ENCODE measurements around the gene FPR2. TPM values are rescaled to one million over a fixed set of nuclear protein-coding genes. Genes with fewer than 3 reads are reported as not detected.
"Not testable (repeated sequence)": the region's sequence is repeated elsewhere in the genome, so short reads cannot be mapped to it uniquely, and the experiment has no call there.

The FPR2 gene
- total RNA-seq, 1 experiment from 2014 or later, result not detected

DNA sequence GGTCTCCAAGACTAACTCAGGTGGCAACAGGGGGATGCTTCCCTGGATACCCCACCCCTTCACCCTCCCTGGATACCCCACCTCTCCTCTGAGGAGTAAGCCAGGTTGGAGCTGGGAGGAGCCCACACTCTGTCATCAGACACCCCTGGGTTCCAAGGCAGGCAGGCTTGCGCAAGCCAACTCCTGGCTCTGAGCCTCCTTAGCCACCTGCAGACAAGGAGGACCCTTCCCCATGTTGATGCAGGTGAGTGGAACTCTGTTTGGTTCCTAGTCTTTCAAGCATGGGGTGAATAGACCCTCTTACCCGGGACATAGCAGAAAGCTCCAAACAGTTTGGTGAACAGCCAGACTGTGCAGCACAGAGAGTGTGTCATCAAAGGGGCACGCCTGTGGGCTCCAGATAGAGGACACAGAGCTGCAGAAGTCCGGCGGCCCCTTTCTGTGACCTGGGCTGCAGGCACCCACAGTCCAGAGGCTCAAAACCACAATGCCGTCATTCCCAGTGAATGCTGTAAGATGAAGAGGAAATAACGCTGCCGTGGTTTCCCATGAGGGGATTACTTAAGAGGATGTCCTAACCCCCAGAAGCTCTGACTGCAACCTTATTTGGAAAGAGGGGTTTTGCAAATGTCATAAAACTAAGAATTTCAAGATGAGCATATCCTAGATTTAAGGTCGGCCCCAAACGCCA, 25.1 kb upstream of the FPR2 start:
- in situ Hi-C loops (cut with HindIII; ENCODE audit: low pct_unique_long_range_greater_than_20kb, low sequenced_read_pairs), result no loop called here
- no peak for DNase-seq (ENCODE audit: low read depth, low spot score)

GRCh38 chr19:51737389-51737788, 23.6 kb upstream of the FPR2 start:
- no peak for DNase-seq (ENCODE audit: low read depth, low spot score)
- in situ Hi-C loops (cut with HindIII; ENCODE audit: low pct_unique_long_range_greater_than_20kb, low sequenced_read_pairs), result no loop called here

DNA sequence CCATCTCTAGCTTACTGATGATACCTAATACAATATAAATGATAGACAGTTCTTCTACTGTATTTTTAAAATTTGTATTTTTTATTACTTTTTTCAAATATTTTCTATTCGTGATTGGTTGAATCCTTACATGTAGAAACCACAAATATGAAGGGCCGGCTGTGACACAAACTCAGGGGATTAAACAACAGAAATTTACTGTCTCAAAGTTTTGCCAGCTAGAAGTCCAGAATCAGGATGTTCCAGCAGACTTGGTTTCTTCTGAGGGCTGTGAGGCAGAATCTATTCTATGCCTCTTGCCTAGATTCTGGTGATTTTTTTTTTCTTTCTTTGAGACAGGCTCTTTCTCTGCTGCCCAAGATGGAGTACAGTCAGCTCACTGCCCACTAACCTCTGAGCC, 23.1 kb upstream of the FPR2 start:
- in situ Hi-C loops (cut with HindIII; ENCODE audit: low pct_unique_long_range_greater_than_20kb, low sequenced_read_pairs), result no loop called here

DNA sequence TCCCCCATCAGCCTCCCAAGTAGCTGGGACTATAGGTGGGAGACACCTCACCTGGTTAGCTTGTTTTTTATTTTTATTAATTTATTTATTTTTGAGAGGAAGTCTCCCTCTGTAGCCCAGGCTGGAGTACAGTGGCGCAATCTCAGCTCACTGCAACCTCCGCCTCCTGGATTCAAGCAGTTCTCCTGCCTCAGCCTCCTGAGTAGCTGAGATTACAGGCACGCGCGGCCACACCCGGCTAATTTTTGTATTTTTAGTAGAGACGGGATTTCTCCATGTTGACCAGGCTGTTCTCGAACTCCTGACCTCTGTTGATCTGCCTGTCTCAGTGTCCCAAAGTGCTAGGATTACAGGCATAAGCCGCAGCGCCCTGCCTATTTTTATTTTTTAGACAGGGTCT, 22.5 kb upstream of the FPR2 start:
- in situ Hi-C loops (cut with HindIII; ENCODE audit: low pct_unique_long_range_greater_than_20kb, low sequenced_read_pairs), result not testable (repeated sequence)

More for the DNA sequence above, 23.1 kb upstream of the FPR2 start:
- DNase-seq (ENCODE audit: low read depth, low spot score), result no peak

GRCh38 chr19:51739466-51740213, 21.3 kb upstream of the FPR2 start:
- in situ Hi-C loops (cut with HindIII; ENCODE audit: low pct_unique_long_range_greater_than_20kb, low sequenced_read_pairs), result no loop called here

More for the DNA sequence above, 22.5 kb upstream of the FPR2 start:
- not testable (repeated sequence) for DNase-seq (ENCODE audit: low read depth, low spot score)

DNA sequence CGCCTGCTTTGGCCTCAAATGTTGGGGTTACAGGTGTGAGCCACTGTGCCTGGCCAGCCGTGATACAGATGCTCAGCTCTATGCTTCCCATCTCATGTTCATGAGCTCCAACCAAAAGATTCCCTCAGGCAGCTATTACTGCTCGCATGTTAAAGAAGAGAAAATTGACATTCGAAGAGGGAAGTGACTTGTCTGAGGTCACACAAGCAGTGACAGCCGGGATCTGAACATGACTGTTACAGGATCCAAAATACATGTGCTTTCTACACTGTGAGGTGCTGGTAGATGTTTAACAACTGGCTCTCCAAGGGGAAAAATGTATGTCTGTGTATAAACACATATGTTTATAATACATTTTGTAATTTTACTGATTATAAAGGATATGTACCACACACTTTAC, 20.6 kb upstream of the FPR2 start:
- in situ Hi-C loops (cut with HindIII; ENCODE audit: low pct_unique_long_range_greater_than_20kb, low sequenced_read_pairs), result no loop called here
- no peak for DNase-seq (ENCODE audit: low read depth, low spot score)

More at GRCh38 chr19:51739466-51740213, 21.3 kb upstream of the FPR2 start:
- no peak for DNase-seq (ENCODE audit: low read depth, low spot score)

- in situ Hi-C loops (cut with HindIII; ENCODE audit: low pct_unique_long_range_greater_than_20kb, low sequenced_read_pairs), result no loop called here
- no peak for DNase-seq (ENCODE audit: low read depth, low spot score)
Measured at GRCh38 chr19:51742789-51743188, 18.2 kb upstream of the FPR2 start.

GRCh38 chr19:51743405-51743804, 17.6 kb upstream of the FPR2 start:
- DNase-seq (ENCODE audit: low read depth, low spot score), result no peak

DNA sequence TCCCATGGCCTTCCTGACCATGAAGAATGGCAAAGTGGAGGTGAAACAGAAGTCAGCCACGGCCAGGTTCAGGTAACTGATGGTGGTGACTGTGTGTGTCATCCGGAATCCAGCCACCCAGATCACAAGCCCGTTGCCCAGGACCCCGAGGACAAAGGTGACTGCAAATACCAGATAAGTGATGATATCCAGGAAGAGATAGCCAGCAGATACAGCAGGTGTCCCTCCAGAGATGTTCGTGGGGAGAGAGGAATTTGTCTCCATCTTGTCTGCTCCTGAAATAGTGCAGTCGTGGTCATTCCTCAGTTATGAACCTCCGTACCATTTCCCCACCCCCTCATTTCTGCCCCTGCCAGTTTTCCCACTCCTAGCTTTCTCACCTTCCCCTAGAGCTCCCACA, 14.2 kb upstream of the FPR2 start:
- in situ Hi-C loops (cut with HindIII; ENCODE audit: low pct_unique_long_range_greater_than_20kb, low sequenced_read_pairs), result no loop called here
- no peak for DNase-seq (ENCODE audit: low read depth, low spot score)

More at GRCh38 chr19:51743405-51743804, 17.6 kb upstream of the FPR2 start:
- in situ Hi-C loops (cut with HindIII; ENCODE audit: low pct_unique_long_range_greater_than_20kb, low sequenced_read_pairs), result no loop called here

DNA sequence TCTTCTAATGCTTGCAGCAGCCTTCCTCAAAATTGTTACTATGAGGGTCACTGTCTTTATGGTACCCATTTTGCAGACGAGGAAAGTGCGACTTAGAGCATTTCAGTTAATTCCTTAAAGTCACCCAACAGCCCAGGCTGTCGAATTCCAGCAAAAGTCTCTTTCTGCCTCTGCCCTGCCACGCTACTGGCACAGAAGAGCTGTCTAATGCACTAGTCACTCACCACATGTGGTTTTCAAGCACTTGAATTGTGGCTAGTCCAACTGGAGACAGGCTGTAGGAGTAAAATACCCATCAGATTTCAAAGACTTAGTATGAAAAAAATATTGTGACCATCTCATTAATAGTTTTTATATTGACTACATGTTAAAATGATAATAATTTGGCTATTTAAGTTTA, 11.0 kb upstream of the FPR2 start:
- in situ Hi-C loops (cut with HindIII; ENCODE audit: low pct_unique_long_range_greater_than_20kb, low sequenced_read_pairs), result no loop called here
- DNase-seq (ENCODE audit: low read depth, low spot score), result no peak

DNA sequence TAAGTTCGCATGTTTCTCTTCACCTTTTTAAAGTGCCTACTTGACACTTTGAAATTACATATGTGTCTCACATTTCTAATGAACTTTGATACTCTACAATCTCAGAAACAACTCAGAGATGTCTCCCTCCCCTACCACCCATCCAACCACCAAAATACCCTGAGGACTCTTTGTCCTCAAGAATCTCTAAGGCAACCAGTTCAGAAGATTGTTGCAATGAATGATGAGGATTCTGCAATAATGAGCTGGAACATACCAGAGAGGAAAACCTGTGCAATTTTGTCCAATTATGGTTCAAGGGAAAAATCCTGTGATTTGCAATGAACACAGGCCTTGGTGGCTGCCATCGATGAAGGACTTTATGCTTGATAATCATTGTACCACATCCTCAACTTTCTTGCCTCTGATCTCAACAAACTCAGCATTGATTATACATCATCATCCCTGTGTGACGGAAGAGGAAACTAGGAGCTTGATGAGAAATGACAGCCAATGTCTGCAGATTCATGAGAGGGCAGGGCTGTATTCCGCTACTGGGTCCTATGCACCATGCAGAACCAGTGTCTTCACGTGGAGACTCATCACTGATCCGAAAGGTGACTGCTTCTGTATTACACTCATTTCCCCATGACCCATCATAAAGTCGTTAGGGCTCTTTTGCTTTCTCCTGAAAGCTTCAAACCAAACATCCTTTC, 10.4 kb upstream of the FPR2 start:
- in situ Hi-C loops (cut with HindIII; ENCODE audit: low pct_unique_long_range_greater_than_20kb, low sequenced_read_pairs), result no loop called here
- no peak for DNase-seq (ENCODE audit: low read depth, low spot score)

DNA sequence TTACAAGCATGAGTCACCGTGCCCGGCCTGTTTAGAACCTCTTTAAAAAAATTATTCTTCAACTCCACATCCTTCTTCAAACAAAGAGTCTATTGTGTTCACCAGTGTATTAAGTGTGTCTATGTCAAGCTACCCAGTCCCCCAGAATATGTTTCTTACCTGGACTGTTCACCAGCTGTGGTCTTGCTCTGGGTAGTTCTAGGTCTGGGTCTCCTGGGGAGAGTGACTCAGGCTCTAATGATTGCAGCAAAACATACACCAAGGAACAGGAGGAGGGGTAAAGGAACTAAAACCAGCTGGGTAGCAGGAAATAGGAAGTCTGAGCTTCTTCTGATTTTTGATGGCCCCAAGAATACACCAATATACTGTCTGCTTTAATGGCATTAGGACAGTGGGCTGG, 9.3 kb upstream of the FPR2 start, which contains the start of gene FPR1:
TSS of gene FPR1 (minus strand) at position 224 of the 400 bp plus-strand sequence. CDS start 4,884 bp downstream, outside the sequence.
- no peak for DNase-seq (ENCODE audit: low read depth, low spot score)
- in situ Hi-C loops (cut with HindIII; ENCODE audit: low pct_unique_long_range_greater_than_20kb, low sequenced_read_pairs), result no loop called here

DNA sequence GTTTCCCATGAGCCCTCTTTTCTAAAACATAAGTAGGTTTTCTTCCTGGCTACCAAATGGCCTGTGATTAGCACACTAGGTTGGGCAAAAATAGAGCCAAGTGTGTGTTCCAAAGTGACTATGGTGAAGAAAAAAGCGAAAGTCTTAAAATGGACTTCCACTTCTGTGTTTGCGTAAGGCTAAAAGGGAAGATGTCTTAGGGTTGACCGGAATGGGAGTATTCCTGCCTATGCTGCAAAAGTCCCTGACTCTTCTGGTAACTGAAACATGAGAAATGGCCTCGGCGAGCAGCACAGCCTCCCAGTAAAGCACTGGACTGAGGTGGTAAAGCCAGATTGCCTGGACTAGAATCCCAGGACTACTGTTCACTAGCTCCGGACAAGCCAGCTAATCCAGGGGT, 6.9 kb upstream of the FPR2 start:
- in situ Hi-C loops (cut with HindIII; ENCODE audit: low pct_unique_long_range_greater_than_20kb, low sequenced_read_pairs), result no loop called here
- no peak for DNase-seq (ENCODE audit: low read depth, low spot score)

DNA sequence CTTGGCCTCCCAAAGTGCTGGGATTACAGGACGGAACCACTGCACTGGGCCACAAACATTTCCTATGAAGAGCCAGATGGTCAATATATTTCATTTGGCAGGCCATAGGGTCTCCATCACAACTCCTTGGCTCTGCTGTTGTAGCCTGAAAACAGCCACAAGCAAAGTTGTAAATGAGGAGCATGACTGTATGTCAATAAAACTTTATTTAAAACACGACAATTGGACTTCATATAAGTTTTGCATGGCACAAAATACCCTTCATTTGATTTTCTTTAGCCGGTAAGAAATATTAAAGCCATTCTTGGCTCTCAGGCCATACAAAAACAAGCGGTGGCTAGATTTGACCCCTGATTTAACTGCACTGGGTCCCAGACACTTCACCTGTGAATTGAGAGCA, 6.2 kb upstream of the FPR2 start:
- no peak for DNase-seq (ENCODE audit: low read depth, low spot score)
- in situ Hi-C loops (cut with HindIII; ENCODE audit: low pct_unique_long_range_greater_than_20kb, low sequenced_read_pairs), result no loop called here

DNA sequence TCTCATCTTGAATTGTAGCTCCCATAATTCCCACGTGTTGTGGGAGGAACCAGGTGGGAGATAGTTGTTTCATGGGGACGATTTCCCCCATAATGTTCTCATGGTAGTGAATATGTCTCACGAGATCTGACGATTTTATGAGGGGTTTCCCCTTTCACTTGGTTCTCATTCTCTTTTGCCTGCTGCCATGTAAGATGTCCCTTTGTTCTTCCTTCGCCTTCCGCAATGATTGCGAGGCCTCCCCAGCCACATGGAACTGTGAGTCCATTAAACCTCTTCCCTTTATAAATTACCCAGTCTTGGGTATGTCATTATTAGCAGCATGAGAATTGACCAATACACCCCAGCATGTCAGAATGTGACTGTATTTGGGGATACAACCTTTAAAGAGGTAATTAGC, 5.4 kb upstream of the FPR2 start:
- in situ Hi-C loops (cut with HindIII; ENCODE audit: low pct_unique_long_range_greater_than_20kb, low sequenced_read_pairs), result no loop called here
- DNase-seq (ENCODE audit: low read depth, low spot score), result no peak

DNA sequence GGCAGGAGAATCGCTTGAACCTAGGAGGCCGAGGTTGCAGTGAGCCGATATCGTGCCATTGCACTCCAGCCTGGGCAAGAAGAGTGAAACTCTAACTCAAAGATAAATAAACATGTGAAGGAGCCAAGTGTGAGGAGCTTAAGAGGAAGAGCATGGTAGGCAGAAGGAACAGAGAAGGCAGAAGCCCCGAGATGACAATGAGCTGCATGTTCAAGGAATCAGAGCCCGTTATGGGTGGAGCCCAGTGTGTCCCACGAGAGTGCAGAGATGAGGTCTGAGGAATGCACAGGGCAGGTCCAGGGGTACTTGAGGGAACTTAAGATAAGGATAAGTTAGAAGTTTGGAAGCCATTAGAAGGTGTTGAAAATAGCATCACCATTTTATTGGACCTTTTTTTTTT, 716 bp downstream of the FPR2 start:
- in situ Hi-C loops (cut with HindIII; ENCODE audit: low pct_unique_long_range_greater_than_20kb, low sequenced_read_pairs), result no loop called here
- no peak for DNase-seq (ENCODE audit: low read depth, low spot score)

DNA sequence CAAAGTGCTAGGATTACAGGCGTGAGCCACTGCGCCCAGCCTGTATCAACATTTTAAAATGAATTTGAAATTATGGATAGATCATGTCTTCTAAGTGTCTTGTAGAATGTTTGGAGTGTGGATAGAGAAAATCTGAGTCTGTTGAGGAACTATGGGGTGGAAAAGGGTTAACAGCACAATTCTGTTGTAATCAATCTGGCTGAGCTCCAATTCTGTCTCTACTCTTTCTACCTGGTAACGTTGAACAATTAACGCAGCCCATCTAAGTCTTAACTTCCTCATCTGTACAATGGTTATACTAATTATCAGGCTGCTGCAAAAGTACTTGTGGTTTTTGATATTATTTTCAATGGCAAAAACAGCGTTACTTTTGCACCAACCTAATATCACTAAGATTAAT, 4.1 kb downstream of the FPR2 start:
- DNase-seq (ENCODE audit: low read depth, low spot score), result no peak
- in situ Hi-C loops (cut with HindIII; ENCODE audit: low pct_unique_long_range_greater_than_20kb, low sequenced_read_pairs), result no loop called here

DNA sequence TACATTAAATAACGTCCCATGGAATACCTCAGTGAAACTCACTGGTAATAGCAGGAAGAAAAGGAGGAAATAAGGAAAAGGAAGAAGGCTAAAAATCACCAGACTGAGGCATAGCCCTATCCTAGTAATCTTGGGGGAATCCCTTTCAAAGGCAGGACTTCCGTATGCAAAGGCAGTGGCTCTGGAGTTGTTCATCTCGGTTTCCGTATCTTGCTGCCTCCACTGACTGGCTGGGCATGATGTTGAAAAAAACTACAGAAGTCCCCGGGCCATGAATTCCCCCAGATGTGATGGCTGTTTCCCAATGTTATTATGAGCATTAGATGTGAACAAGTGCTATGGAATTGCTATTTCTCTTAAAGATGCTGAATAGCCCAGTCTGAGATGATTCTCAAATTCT, 5.5 kb downstream of the FPR2 start:
- in situ Hi-C loops (cut with HindIII; ENCODE audit: low pct_unique_long_range_greater_than_20kb, low sequenced_read_pairs), result no loop called here
- no peak for DNase-seq (ENCODE audit: low read depth, low spot score)

Data from SK-MEL-5 (cell line).